HG03103 (cell line): ENCODE measurements around the gene MT2A.
"Not testable (repeated sequence)": the region's sequence is repeated elsewhere in the genome, so short reads cannot be mapped to it uniquely, and the experiment has no call there.

Experiments used
- ATAC-seq: cut with Tn5 transposase; IDR thresholded peaks from one replicate; pipeline ENCODE4 v1.9.1; 2021; ENCODE audit warnings: low read depth; ENCODE audit not compliant: unreplicated experiment

Gene MT2A

GRCh38 chr16:56618138-56618537 is 9.8 kb downstream of the MT2A start:
- ATAC-seq, result no peak

GRCh38 chr16:56620339-56620897 is 12.0 kb downstream of the MT2A start:
- no peak for ATAC-seq

GRCh38 chr16:56621665-56622445 is 13.5 kb downstream of the MT2A start:
- not testable (repeated sequence) for ATAC-seq

GRCh38 chr16:56623184-56623583 is 14.8 kb downstream of the MT2A start:
- not testable (repeated sequence) for ATAC-seq

GRCh38 chr16:56623637-56624036 is 15.3 kb downstream of the MT2A start:
- no peak for ATAC-seq

- ATAC-seq, result no peak
Observed at GRCh38 chr16:56625140-56625942, 17.0 kb downstream of the MT2A start, which contains the start of gene MT1E. TSS of gene MT1E (plus strand) at chr16:56625781. CDS start at chr16:56625852, 71 bp downstream.

GRCh38 chr16:56625943-56626654 is 17.7 kb downstream of the MT2A start:
- no peak for ATAC-seq

- no peak for ATAC-seq
Observed at GRCh38 chr16:56626685-56627084, 18.3 kb downstream of the MT2A start.

- no peak for ATAC-seq
Observed at GRCh38 chr16:56628486-56629350, 20.3 kb downstream of the MT2A start.

GRCh38 chr16:56629531-56629930 is 21.1 kb downstream of the MT2A start:
- ATAC-seq, result no peak

- ATAC-seq, result peak; percentile 73
Observed at GRCh38 chr16:56630134-56630533, 21.8 kb downstream of the MT2A start.

- ATAC-seq, result no peak
Observed at GRCh38 chr16:56631197-56631596, 22.8 kb downstream of the MT2A start.

GRCh38 chr16:56631832-56632155 is 23.4 kb downstream of the MT2A start:
- ATAC-seq, result no peak

GRCh38 chr16:56632156-56632847 is 23.9 kb downstream of the MT2A start, which contains the start of gene MT1M:
TSS of gene MT1M (plus strand) at chr16:56632659. CDS start at chr16:56632732, 73 bp downstream.
- ATAC-seq, result no peak

GRCh38 chr16:56632848-56633365 is 24.5 kb downstream of the MT2A start:
- ATAC-seq, result no peak

GRCh38 chr16:56633535-56633934 is 25.2 kb downstream of the MT2A start:
- no peak for ATAC-seq

- ATAC-seq, result no peak
Observed at GRCh38 chr16:56634715-56635440, 26.5 kb downstream of the MT2A start.

GRCh38 chr16:56635441-56635967 is 27.1 kb downstream of the MT2A start:
- no peak for ATAC-seq
